Ascending aorta (tissue), 2 donors: ENCODE measurements around the gene BBX. TPM values are rescaled to one million over a fixed set of nuclear protein-coding genes. Genes with fewer than 3 reads are reported as not detected.

Experiments
- DNase-seq, 2 donors: peaks; one replicate each; pipeline ENCODE4 v3.0.0-alpha.2; 2019; ENCODE audit warnings: low spot score in 2 of 2
- H3K27ac ChIP-seq, 2 donors: fragments of 200-600 bp; sonication (generic); one replicate each; pipeline ENCODE4 v1.5.1; 2016 to 2017; ENCODE audit warnings: mild to moderate bottlenecking in 1 of 2
- H3K27me3 ChIP-seq: fragments of 200-600 bp; sonication (generic); one replicate; pipeline ENCODE4 v1.5.1; 2017
- H3K36me3 ChIP-seq, 2 donors: fragments of 200-600 bp; sonication (generic); one replicate each; pipeline ENCODE4 v1.5.1; 2016
- H3K4me1 ChIP-seq, 2 donors: fragments of 200-600 bp; sonication (generic); one replicate each; pipeline ENCODE4 v1.5.1; 2016 to 2017; ENCODE audit warnings: mild to moderate bottlenecking in 1 of 2
- H3K4me3 ChIP-seq, 2 donors: fragments of 200-600 bp; sonication (generic); one replicate each; pipeline ENCODE4 v1.5.1; 2016 to 2017; ENCODE audit warnings: mild to moderate bottlenecking in 1 of 2
- H3K9me3 ChIP-seq, 2 donors: fragments of 200-600 bp; sonication (generic); one replicate each; pipeline ENCODE4 v1.5.1; 2016
- intact Hi-C: fragments of 100-400 bp; cut with DNase I; formaldehyde crosslinking; loops from one replicate; pipeline ENCODE4 v1.15.1; 2023
- total RNA-seq: library from RNA; depleted of rRNA; stranded (reverse); fragments of >200 nt; gene quantifications from one replicate; pipeline ENCODE4 v1.1.0, GENCODE V29; 2016
- TF ChIP-seq, protein P1 (sequence below), 3 experiments: fragments of 200-600 bp in 2 of 3; fragments of 450-650 bp in 1 of 3; sonication (generic) in 2 of 3; IDR thresholded peaks; one replicate each; pipeline ENCODE4 v1.5.1; 2016 to 2019; ENCODE audit warnings: antibody characterized with exemption in 3 of 3, mild to moderate bottlenecking in 1 of 3, moderate library complexity in 1 of 3

The BBX gene
- total RNA-seq, 1 donor from 2014 or later, result 18.0 TPM

GRCh38 chr3:107683447-107683846 is 160.7 kb downstream of the BBX start:
- H3K4me3 ChIP-seq, result no peak overlapping the region
- H3K27me3 ChIP-seq, result no peaks in the 10 kb centered on the region
- H3K9me3 ChIP-seq, result no peaks in the 10 kb centered on the region
- intact Hi-C loops, result no loop called here
- TF ChIP-seq, protein P1, sequence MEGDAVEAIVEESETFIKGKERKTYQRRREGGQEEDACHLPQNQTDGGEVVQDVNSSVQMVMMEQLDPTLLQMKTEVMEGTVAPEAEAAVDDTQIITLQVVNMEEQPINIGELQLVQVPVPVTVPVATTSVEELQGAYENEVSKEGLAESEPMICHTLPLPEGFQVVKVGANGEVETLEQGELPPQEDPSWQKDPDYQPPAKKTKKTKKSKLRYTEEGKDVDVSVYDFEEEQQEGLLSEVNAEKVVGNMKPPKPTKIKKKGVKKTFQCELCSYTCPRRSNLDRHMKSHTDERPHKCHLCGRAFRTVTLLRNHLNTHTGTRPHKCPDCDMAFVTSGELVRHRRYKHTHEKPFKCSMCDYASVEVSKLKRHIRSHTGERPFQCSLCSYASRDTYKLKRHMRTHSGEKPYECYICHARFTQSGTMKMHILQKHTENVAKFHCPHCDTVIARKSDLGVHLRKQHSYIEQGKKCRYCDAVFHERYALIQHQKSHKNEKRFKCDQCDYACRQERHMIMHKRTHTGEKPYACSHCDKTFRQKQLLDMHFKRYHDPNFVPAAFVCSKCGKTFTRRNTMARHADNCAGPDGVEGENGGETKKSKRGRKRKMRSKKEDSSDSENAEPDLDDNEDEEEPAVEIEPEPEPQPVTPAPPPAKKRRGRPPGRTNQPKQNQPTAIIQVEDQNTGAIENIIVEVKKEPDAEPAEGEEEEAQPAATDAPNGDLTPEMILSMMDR (IDR thresholded peaks at IDR 0.05), result no peak
- no peaks in the 10 kb centered on the region for H3K36me3 ChIP-seq
- no peak overlapping the region for H3K27ac ChIP-seq
- peaks cover 4 to 40% of the 10 kb centered on the region in 2 donors for H3K4me1 ChIP-seq
- no peak for DNase-seq

GRCh38 chr3:107684431-107684925 is 161.7 kb downstream of the BBX start:
- Histone ChIP-seq H3K4me1 (peaks cover 4 to 36% of the 10 kb centered on the region in 2 donors), H3K36me3 (no peaks in the 10 kb centered on the region), H3K27me3 (no peaks in the 10 kb centered on the region), H3K9me3 (no peaks in the 10 kb centered on the region), H3K4me3 (no peak overlapping the region), H3K27ac (peak overlapping the region in 1 of 2 donors; percentile 2)
- no peak for DNase-seq
- intact Hi-C loops, result no loop called here
- TF ChIP-seq, protein P1 (IDR thresholded peaks at IDR 0.05), result no peak

GRCh38 chr3:107685383-107685782 is 162.6 kb downstream of the BBX start:
- intact Hi-C loops, result no loop called here
- TF ChIP-seq, protein P1 (IDR thresholded peaks at IDR 0.05), result no peak
- H3K36me3 ChIP-seq, result no peaks in the 10 kb centered on the region
- peaks cover 4 to 30% of the 10 kb centered on the region in 2 donors for H3K4me1 ChIP-seq
- no peak overlapping the region for H3K4me3 ChIP-seq
- no peak overlapping the region for H3K27ac ChIP-seq
- H3K9me3 ChIP-seq, result no peaks in the 10 kb centered on the region
- no peaks in the 10 kb centered on the region for H3K27me3 ChIP-seq
- no peak for DNase-seq

DNA sequence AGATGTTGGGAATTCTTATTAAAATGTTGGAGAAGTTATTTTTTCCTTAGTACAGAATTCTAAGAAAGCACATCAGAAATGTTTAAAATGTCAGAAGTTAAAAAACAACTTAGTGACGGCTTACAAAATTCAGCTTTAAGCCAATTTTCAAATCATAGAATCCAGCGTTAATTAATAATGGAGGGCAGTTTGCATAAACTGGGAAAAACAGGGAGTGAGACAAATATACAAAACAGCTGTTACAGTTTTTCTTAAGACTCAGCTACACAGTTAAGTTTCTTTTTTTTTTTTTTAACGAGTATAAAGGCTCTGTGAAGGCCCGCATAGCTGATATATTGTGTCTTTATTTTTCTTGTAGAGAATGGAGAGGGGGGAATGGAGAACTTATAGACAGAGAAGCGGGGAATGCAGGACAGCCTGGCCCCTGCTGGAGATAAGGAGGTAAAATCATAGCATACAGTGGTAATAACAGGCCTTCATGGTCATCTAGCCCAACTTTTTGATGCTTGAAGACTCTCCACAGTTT is 164.4 kb downstream of the BBX start:
- peaks cover 4 to 20% of the 10 kb centered on the region in 2 donors for H3K4me1 ChIP-seq
- no peaks in the 10 kb centered on the region for H3K27me3 ChIP-seq
- no peak overlapping the region for H3K27ac ChIP-seq
- intact Hi-C loops, result no loop called here
- TF ChIP-seq, protein P1 (IDR thresholded peaks at IDR 0.05), result no peak
- no peaks in the 10 kb centered on the region for H3K9me3 ChIP-seq
- H3K36me3 ChIP-seq, result no peaks in the 10 kb centered on the region
- DNase-seq, result no peak
- H3K4me3 ChIP-seq, result no peak overlapping the region

- no peak for DNase-seq
- intact Hi-C loops, result no loop called here
- Histone ChIP-seq H3K27ac (no peak overlapping the region), H3K27me3 (no peaks in the 10 kb centered on the region), H3K4me3 (no peak overlapping the region), H3K9me3 (no peaks in the 10 kb centered on the region), H3K36me3 (no peaks in the 10 kb centered on the region), H3K4me1 (peaks cover 0 to 3% of the 10 kb centered on the region in 2 donors)
- TF ChIP-seq, protein P1 (IDR thresholded peaks at IDR 0.05), result no peak
These were observed 166.6 kb downstream of the BBX start for GRCh38 chr3:107689355-107689754.
